Effector memory CD8-positive, alpha-beta T cell (primary cell): ENCODE data around the gene CHRM2.
"Not testable (repeated sequence)": the region's sequence is repeated elsewhere in the genome, so short reads cannot be mapped to it uniquely, and the experiment has no call there.

ENCODE experiments used
- ATAC-seq: fragments of 150-1000 bp; cut with Tn5 transposase; replicated peaks from 2 replicates; pipeline ENCODE4 v1.10.0; 2021; ENCODE audit warnings: mild to moderate bottlenecking, moderate library complexity
- DNase-seq, 3 experiments: peaks; one replicate each; pipeline ENCODE4 v3.0.0; 2021
- H3K27ac Mint-ChIP-seq, 2 donors: one replicate each; pipeline ENCODE4 v1.8.0; 2022; ENCODE audit warnings: mild to moderate bottlenecking in 2 of 2, mixed read lengths in 2 of 2, moderate library complexity in 2 of 2
- H3K27me3 Mint-ChIP-seq, 2 donors: one replicate each; pipeline ENCODE4 v1.8.0; 2022; ENCODE audit warnings: mixed read lengths in 2 of 2
- H3K36me3 Mint-ChIP-seq: one replicate; pipeline ENCODE4 v1.8.0; 2022; ENCODE audit warnings: mild to moderate bottlenecking, moderate library complexity, mixed read lengths; ENCODE audit not compliant: insufficient read depth
- H3K4me1 Mint-ChIP-seq, 2 donors: one replicate each; pipeline ENCODE4 v1.8.0; 2022; ENCODE audit warnings: low read depth in 2 of 2, mixed read lengths in 2 of 2
- H3K4me3 Mint-ChIP-seq, 2 donors: one replicate each; pipeline ENCODE4 v1.8.0; 2022; ENCODE audit warnings: mild to moderate bottlenecking in 2 of 2, mixed read lengths in 2 of 2, moderate library complexity in 2 of 2
- H3K9me3 Mint-ChIP-seq, 2 donors: one replicate each; pipeline ENCODE4 v1.8.0; 2022; ENCODE audit warnings: mixed read lengths in 2 of 2
- total RNA-seq, 9 experiments: gene quantifications; one replicate each; lab custom pipeline; 2026; lab: John Stamatoyannopoulos, UW

CHRM2 gene
- 0 to 0.06 (median 0) reads per million in 9 experiments for total RNA-seq

GRCh38 chr7:136868496-136869000 lies at the start of gene CHRM2:
TSS of gene CHRM2 (plus strand) at chr7:136868652. CDS start at chr7:137014866, 146,214 bp downstream.
- H3K4me1 Mint-ChIP-seq = no peaks in the 10 kb centered on the region
- H3K27me3 Mint-ChIP-seq = peaks cover 9 to 40% of the 10 kb centered on the region in 2 donors

DNA sequence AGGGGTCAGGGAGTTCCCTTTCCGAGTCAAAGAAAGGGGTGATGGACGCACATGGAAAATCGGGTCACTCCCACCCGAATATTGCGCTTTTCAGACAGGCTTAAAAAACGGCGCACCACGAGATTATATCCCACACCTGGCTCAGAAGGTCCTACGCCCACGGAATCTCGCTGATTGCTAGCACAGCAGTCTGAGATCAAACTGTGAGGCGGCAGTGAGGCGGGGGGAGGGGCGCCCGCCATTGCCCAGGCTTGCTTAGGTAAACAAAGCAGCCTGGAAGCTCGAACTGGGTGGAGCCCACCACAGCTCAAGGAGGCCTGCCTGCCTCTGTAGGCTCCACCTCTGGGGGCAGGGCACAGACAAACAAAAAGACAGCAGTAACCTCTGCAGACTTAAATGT lies 37.1 kb upstream of the CHRM2 start:
- H3K4me1 Mint-ChIP-seq, H3K27ac Mint-ChIP-seq, DNase-seq, ATAC-seq, H3K27me3 Mint-ChIP-seq, H3K4me3 Mint-ChIP-seq, H3K36me3 Mint-ChIP-seq: not testable (repeated sequence)
- peaks cover 0 to 24% of the 10 kb centered on the region in 2 donors for H3K9me3 Mint-ChIP-seq

More at GRCh38 chr7:136868496-136869000, at the start of gene CHRM2:
- DNase-seq (no peak), ATAC-seq (no peak)
- H3K9me3 Mint-ChIP-seq = peaks cover 0 to 6% of the 10 kb centered on the region in 2 donors
- no peak within 1 kb of the TSS for H3K27ac Mint-ChIP-seq
- no peak within 1 kb of the TSS for H3K4me3 Mint-ChIP-seq
- H3K36me3 Mint-ChIP-seq = no peaks in the 10 kb centered on the region

GRCh38 chr7:136845899-136846465 lies 22.5 kb upstream of the CHRM2 start:
- Mint-ChIP-seq H3K9me3 (peaks cover 0 to 6% of the 10 kb centered on the region in 2 donors), H3K27ac (no peak overlapping the region), H3K36me3 (no peaks in the 10 kb centered on the region), H3K27me3 (no peaks in the 10 kb centered on the region), H3K4me1 (no peaks in the 10 kb centered on the region), H3K4me3 (no peak overlapping the region)
- ATAC-seq (no peak), DNase-seq (no peak)

DNA sequence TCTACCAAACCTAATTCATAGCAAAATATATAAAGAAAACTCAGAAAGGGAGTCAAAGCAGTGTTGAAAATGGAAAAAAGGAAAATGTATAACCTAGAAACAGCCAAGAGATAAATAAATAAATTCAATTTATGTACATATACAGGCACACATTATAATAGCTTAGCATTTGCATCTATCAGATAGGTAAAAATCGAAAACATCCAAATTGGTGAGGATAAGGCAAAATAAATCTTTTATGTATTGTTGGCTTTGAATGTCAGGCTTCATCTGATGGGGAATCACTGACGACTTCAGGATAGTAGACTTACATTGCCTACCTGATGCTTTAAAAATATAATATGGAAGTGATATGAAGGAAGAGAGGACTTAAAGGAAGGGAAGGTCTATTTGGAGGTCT lies 20.6 kb upstream of the CHRM2 start:
- Mint-ChIP-seq H3K27ac (no peak overlapping the region), H3K4me3 (no peak overlapping the region), H3K9me3 (peaks cover 8 to 10% of the 10 kb centered on the region in 2 donors), H3K36me3 (no peaks in the 10 kb centered on the region), H3K27me3 (no peaks in the 10 kb centered on the region), H3K4me1 (no peaks in the 10 kb centered on the region)
- ATAC-seq = no peak
- no peak for DNase-seq

- Mint-ChIP-seq H3K4me3 (no peak overlapping the region), H3K27me3 (no peaks in the 10 kb centered on the region), H3K9me3 (peaks cover 12 to 28% of the 10 kb centered on the region in 2 donors), H3K4me1 (no peaks in the 10 kb centered on the region), H3K27ac (no peak overlapping the region), H3K36me3 (no peaks in the 10 kb centered on the region)
- DNase-seq (no peak), ATAC-seq (no peak)
Measured at GRCh38 chr7:136853654-136854053, 14.8 kb upstream of the CHRM2 start.

DNA sequence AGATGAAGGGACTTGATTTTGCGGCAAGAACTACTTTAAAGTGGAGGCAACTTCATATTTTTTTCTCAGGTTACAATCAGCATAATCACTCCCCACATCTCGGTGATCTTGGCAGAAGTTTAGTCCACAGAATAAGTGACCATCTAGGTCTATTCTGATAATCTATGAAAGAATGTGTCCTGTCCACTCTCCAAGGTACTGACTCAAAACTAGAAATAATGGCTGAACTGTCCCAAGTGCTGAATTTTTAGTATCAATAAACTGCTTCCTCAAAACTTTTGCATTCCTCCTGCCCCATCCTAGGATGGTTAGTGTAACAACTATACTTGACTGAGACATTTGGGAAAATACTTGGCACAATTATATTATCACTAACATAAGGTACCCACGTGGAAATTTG lies 10.9 kb upstream of the CHRM2 start:
- DNase-seq (no peak), ATAC-seq (no peak)
- no peaks in the 10 kb centered on the region for H3K36me3 Mint-ChIP-seq
- no peaks in the 10 kb centered on the region for H3K4me1 Mint-ChIP-seq
- no peaks in the 10 kb centered on the region for H3K27me3 Mint-ChIP-seq
- no peak overlapping the region for H3K4me3 Mint-ChIP-seq
- no peak overlapping the region for H3K27ac Mint-ChIP-seq
- H3K9me3 Mint-ChIP-seq = peaks cover 11 to 18% of the 10 kb centered on the region in 2 donors

- no peak for DNase-seq
- Mint-ChIP-seq H3K27ac (no peak overlapping the region), H3K36me3 (no peaks in the 10 kb centered on the region), H3K27me3 (no peaks in the 10 kb centered on the region), H3K4me1 (no peaks in the 10 kb centered on the region), H3K4me3 (no peak overlapping the region), H3K9me3 (peaks cover 6 to 12% of the 10 kb centered on the region in 2 donors)
- ATAC-seq = no peak
Measured at GRCh38 chr7:136859803-136860202, 8.6 kb upstream of the CHRM2 start.

DNA sequence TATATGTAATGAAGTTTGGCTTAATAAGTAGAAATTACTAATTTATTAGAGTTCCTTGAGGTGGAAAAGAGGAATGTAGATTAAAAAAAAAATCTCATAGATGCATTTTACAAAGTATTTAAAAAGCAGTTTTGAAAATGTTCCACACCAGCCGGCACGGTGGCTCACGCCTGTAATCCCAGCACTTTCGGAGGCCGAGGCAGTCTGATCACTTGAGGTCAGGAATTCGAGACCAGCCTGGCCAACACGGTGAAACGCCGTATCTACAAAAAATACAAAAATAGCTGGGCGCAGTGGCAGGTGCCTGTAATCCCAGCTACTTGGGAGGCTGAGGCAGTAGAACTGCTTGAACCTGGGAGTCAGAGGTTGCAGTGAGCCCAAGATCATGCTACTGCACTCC lies 3.2 kb upstream of the CHRM2 start:
- Mint-ChIP-seq H3K27me3 (peaks cover 1 to 25% of the 10 kb centered on the region in 2 donors), H3K27ac (no peak overlapping the region), H3K4me1 (no peaks in the 10 kb centered on the region), H3K4me3 (no peak overlapping the region), H3K9me3 (peaks cover 0 to 6% of the 10 kb centered on the region in 2 donors), H3K36me3 (no peaks in the 10 kb centered on the region)
- ATAC-seq (no peak), DNase-seq (no peak)

GRCh38 chr7:136865777-136866176 lies 2.7 kb upstream of the CHRM2 start:
- H3K4me1 Mint-ChIP-seq = no peaks in the 10 kb centered on the region
- peaks cover 0 to 6% of the 10 kb centered on the region in 2 donors for H3K9me3 Mint-ChIP-seq
- H3K27ac Mint-ChIP-seq = no peak overlapping the region
- peaks cover 6 to 30% of the 10 kb centered on the region in 2 donors for H3K27me3 Mint-ChIP-seq
- DNase-seq = no peak
- no peaks in the 10 kb centered on the region for H3K36me3 Mint-ChIP-seq
- no peak for ATAC-seq
- H3K4me3 Mint-ChIP-seq = no peak overlapping the region

DNA sequence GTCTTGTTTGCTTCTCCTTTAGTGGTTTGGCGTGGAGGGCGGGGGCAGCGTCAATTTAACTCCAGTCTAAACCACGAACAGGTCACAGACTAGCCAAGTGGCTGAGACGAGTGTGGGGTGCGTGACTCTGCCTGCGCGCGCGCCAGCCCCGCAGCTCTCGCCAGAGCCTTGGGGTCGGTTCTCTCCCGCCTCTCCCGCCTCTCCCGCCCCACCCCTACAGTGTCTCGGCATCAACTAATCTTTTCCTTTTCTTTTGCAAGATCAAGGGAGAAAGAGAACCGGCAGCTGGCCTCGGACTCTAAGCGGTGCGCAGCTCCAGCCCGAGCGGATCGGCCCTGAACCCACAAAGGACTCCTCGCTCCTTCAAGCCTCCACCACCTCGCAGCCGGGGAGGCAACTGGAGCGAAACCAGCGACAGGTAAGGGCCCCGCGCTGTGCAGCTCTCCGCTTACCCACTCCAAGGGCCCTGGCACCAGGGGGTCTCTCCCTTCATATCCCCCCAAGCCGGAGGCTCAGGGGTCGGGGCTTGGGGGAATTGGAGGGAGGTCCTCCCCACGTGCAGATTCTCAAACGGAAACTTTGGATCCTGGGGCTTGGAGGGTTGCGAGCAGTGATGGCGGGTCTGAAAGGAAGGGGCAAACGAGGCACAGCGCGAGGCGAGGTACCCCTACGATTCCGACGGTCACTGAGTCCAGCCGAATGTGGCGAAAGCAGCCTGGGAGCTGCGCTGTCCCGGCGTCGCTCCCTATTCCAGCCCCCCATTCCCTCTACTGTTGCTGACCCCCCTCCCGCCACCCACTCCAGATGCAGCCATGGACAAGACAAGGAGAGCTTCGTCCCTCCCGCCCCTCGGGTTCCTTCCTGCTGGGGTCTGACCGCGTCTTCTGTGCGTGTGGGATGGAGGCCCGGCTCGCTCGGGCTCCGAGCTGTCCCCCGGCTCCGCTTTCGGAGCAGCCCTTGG lies 829 bp downstream of the CHRM2 start:
- no peaks in the 10 kb centered on the region for H3K36me3 Mint-ChIP-seq
- no peaks in the 10 kb centered on the region for H3K4me1 Mint-ChIP-seq
- H3K27ac Mint-ChIP-seq = no peak overlapping the region
- DNase-seq = no peak
- peaks cover 0 to 6% of the 10 kb centered on the region in 2 donors for H3K9me3 Mint-ChIP-seq
- no peak for ATAC-seq
- no peak overlapping the region for H3K4me3 Mint-ChIP-seq
- H3K27me3 Mint-ChIP-seq = peaks cover 9 to 40% of the 10 kb centered on the region in 2 donors

GRCh38 chr7:136869991-136870865 lies 1.8 kb downstream of the CHRM2 start:
- Mint-ChIP-seq H3K9me3 (peaks cover under 1 to 6% of the 10 kb centered on the region in 2 donors), H3K4me3 (no peak overlapping the region), H3K4me1 (no peaks in the 10 kb centered on the region), H3K27ac (no peak overlapping the region), H3K36me3 (no peaks in the 10 kb centered on the region), H3K27me3 (peaks cover 9 to 40% of the 10 kb centered on the region in 2 donors)
- ATAC-seq = no peak
- DNase-seq = no peak

DNA sequence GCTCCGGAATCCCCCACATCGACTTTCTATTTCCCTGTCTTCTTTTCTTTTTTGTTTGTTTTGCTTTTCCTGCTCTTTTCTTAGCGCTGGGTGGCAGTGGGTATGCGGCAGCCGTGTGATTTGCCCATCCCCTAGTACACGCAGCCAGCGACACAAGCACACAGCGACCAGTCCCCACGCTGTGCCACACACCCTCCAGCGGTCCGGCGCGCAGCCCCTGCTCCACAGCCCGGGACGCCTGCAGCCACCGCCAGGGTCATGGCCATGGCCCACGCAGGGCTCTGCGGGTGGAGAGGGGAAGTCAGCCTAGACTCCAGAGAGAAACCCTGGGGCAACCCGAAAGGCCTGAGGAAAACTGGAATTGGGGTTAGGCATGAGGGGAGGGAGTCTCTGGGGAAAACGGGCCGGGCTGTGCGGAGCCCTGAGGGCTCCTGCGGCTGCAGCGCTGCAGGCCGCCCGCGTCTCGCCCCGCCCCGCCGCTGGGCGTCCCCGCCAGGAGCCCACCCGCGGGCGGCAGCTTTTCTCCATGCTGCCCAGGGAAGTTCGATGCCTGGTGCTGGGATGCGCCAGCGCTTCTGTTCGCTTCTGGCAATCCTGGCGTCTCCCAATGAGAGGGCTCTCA lies 2.5 kb downstream of the CHRM2 start:
- H3K4me1 Mint-ChIP-seq = no peaks in the 10 kb centered on the region
- peaks cover 9 to 40% of the 10 kb centered on the region in 2 donors for H3K27me3 Mint-ChIP-seq
- peaks cover 4 to 6% of the 10 kb centered on the region in 2 donors for H3K9me3 Mint-ChIP-seq
- H3K4me3 Mint-ChIP-seq = no peak overlapping the region
- ATAC-seq (no peak), DNase-seq (no peak)
- no peak overlapping the region for H3K27ac Mint-ChIP-seq
- H3K36me3 Mint-ChIP-seq = no peaks in the 10 kb centered on the region
